ENCODE measurements around the gene NME5. TPM values are rescaled to one million over a fixed set of nuclear protein-coding genes. Genes with fewer than 3 reads are reported as not detected.

Gene NME5
- 1.7 and 2.6 TPM in 2 replicates for total RNA-seq

DNA sequence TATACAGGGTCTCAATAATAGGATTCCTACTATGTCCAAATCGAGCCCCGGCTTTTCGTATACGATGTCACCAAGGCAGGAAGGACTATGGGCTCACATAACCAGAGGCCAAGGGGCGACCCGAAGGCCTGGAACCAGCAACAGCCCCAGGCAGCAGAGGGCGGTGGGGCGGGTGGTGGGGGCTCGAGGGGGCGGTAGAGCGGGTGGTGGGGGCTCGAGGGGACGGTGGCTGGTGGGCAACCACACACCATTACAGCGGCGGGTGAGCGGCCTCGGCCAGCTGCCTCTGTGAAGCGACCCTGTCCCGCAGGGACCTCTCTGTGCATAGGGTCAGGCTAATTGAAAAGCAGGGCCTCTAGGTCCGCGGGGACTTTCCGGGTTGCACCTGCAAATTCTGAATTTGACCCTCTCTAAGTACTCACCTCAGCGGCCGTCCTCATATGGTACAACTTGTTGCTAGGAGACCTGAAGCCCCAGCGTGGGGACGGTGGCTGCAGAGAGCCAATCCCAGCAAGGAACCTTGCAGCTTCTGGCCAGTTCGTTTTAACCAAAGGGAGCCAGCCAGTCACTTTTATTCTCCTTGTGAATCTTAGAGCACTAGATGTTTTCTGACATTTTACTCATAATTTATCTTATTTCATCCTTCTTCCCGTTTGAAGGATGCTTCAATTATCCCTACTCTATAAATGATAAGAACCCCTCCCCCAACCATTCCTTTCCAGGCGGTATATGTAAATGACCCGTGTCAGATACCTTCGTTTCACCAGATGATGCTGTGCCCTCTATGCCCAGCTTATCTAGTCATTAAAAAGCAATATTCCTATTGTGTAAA, at the start of gene NME5:
Gene NME5 (minus strand): TSS at position 480 of the 832 bp plus-strand sequence. CDS start 648 bp downstream, outside the sequence.

DNA sequence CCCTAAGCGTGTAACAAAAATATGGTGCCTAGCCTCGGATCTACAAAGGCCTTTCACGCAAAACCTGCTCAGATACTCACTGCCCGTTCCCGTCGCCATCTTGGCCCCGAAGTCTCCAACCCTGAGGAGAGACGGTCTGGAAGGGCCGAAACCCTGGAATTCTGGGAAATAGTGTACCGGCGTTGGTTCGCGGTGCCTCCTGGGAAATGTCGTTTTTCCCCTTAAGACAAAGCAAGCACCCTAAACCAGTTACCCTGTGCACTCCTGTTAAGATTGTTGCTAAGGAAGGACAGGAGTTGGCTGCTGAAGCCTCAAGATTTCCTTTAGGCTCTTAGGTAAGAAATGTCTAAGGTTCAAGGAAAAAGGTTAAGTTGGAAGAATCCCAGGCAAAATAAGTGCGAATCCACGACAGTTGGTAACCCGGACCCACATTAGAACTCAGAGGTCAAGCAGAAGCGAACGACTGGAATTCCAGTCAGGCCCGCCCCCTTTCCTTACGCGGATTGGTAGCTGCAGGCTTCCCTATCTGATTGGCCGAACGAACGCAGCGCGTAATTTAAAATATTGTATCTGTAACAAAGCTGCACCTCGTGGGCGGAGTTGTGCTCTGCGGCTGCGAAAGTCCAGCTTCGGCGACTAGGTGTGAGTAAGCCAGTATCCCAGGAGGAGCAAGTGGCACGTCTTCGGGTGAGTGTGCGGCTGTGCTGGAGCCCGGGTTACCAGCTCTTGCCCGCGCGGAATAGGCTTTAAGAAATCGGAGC, 39.5 kb upstream of the NME5 start, which contains the start of the genes BRD8 and KIF20A:
Gene BRD8 (minus strand): TSS at position 115 of the 761 bp plus-strand sequence. CDS start 16 bp downstream, at position 99.
Gene KIF20A (plus strand): TSS at position 597 of the 761 bp plus-strand sequence. CDS start 569 bp downstream, outside the sequence.

DNA sequence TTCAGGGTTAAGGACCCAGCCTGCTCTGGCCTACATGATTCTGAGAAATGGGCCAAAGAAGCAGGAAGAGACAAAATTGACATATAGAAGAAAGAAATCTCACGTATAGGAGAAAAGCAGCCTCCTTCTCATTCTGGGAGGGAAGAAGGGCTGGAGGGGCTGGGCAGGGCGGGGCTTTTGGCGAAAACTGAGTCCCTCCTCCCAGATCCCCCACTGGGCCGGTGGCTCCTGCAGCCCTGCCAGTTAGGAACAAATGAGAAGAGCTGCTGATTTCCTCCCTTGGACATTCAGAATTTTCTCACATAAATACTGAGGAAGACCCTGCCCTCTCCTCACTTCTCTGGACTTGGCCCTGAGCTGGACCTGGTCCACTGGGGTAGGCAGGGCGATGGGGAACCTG, 55.5 kb downstream of the NME5 start, which contains the start of gene WNT8A:
Gene WNT8A (plus strand): TSS at position 332 of the 400 bp plus-strand sequence. CDS start 95 bp downstream, outside the sequence.

Other genes with a start within 250 kb of the NME5 start
- gene PKD2L2, start 250.0 kb downstream of the NME5 start, total RNA-seq, result not detected in 2 replicates
- gene FAM13B, start 106.3 kb downstream of the NME5 start, total RNA-seq, result 15.5 and 17.2 TPM in 2 replicates
- gene WNT8A, start 55.4 kb downstream of the NME5 start, total RNA-seq, result not detected in 2 replicates
- 21.9 and 27.3 TPM in 2 replicates for gene BRD8, start 39.2 kb upstream of the NME5 start, total RNA-seq
- 4.8 and 4.9 TPM in 2 replicates for gene KIF20A, start 39.7 kb upstream of the NME5 start, total RNA-seq
- gene CDC23, start 73.9 kb upstream of the NME5 start, total RNA-seq, result 13.9 and 14.7 TPM in 2 replicates
- not detected in 2 replicates for gene GFRA3, start 135.2 kb upstream of the NME5 start, total RNA-seq
- 0.83 and 0.94 TPM in 2 replicates for gene CDC25C, start 192.4 kb upstream of the NME5 start, total RNA-seq
- 22.0 and 27.2 TPM in 2 replicates for gene FAM53C, start 198.8 kb upstream of the NME5 start, total RNA-seq
- 27.9 and 28.0 TPM in 2 replicates for gene KDM3B, start 213.3 kb upstream of the NME5 start, total RNA-seq